GM18868 (cell line): ENCODE results near the gene ZMYND19.
"Not testable (repeated sequence)": the region's sequence is repeated elsewhere in the genome, so short reads cannot be mapped to it uniquely, and the experiment has no call there.

Experiments used
- ATAC-seq: cut with Tn5 transposase; IDR thresholded peaks from one replicate; pipeline ENCODE4 v1.9.1; 2021; ENCODE audit warnings: mild to moderate bottlenecking, moderate library complexity; ENCODE audit not compliant: unreplicated experiment

ZMYND19 gene

DNA sequence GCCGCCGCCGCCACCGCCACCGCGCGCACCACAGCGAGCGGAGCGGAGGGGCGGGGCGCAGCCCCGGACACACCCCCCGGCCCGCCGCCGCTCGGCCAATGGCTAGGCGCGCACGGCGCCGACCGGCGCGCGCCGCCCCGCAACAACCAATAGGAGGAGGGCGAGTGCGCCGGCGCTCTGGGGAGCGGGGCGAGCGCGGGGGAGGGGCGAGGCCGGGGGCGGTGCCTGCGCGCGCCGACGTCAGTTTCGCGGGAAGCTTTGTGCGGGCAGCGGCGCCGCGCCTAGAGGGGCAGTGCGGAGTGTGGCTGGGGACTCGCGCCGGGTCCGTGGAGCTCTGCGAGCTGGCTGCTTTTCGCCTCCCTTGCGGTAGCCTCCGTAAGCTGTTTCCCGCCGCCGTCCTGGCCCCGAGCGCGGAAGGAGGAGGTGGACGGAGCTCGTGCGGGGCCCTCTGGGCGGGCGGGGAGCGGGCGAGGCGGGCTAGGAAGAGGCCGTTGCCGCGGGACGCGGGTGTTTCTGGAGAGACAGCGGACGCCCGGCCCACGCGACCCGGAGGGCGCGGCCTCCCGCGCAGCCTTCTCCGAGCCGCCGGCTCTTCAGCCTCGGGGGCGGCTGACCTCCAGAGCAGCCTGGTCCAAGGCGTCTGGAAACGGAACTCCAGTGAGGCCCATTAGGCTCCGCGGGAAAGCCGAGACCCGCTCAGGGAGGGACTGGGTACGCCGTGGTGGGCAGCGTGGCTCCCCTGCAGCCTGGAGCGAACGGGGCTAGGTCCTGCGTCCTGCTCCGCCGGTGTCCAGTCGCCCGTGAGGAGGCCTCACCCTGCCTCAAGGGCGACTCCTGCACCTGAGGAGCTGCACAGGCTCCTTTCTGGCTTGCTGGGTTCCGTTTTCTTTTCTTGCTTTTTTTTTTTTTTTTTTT lies at the start of gene ZMYND19:
Gene ZMYND19 (minus strand): TSS at position 44 of the 915 bp plus-strand sequence. CDS start 249 bp downstream, outside the sequence.
- ATAC-seq = peak; percentile 91

DNA sequence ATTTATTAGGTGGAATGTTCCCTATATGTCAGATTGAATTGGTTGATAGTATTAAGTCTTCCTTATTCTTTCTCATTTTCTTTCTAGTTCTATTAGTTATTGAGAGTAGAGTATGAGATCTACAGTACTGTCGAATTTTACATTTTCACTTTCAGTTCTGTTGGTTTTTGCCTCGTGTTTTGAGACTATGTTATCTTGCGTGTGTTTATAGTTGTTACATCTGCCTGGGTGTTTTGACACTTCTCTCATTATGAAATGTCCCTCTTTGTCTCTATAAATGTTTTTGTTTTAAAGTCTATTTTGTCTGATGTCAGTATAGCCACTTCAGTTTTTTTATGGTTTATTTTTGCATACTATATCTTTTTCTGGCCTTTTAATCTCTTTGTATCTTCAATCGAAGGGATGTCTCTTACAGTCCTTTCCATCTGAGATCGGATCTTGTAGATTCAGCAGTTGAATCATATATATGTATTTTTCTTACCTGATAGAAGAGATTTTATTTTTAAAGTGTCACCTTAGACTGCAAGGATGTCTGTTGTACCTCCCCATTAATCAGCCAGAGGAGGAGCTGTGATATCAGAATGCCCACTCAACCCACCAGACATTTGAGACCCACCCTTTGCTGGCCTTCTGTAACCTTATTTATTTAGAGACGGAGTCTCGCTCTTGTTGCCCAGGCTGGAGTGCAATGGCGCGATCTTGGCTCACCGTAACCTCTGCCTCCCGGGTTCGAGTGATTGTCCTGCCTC lies 49.2 kb upstream of the ZMYND19 start:
- no peak for ATAC-seq

DNA sequence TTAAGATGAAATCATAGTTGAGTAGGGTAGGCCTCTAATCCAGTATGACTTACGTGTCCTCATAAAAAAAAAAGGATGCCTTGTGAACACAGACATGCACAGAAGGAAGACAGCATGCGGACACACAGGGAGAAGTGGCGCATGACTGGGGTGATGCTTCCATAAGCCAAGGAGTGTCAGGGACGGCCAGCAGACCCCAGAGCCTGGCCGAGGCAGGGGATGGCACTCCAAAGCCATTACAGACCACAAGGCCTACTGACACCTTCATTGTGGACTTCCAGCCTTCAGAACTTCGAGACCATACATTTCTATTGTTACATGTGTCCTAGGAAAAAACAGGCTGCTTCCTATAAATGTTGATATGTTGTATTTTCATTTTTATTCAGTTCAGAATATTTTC lies 48.4 kb upstream of the ZMYND19 start:
- no peak for ATAC-seq

DNA sequence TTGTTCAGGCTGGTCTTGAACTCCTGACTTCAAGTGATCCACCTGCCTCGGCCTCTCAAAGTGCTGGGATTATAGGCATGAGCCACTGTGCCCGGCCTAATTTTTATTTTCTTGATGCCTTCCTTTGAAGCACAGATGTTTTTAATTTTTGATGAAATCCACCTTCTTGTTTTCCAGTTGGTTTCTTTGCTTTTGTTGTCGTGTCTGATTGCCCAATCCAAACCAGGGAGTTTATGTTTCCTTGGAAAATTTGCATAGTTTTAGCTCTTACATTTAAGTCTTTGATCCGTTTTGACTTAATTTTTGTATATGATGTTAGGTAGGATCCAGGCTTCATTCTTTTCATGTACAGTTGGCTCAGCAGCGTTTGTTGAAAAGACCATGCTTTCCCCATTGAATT lies 43.7 kb upstream of the ZMYND19 start:
- no peak for ATAC-seq

DNA sequence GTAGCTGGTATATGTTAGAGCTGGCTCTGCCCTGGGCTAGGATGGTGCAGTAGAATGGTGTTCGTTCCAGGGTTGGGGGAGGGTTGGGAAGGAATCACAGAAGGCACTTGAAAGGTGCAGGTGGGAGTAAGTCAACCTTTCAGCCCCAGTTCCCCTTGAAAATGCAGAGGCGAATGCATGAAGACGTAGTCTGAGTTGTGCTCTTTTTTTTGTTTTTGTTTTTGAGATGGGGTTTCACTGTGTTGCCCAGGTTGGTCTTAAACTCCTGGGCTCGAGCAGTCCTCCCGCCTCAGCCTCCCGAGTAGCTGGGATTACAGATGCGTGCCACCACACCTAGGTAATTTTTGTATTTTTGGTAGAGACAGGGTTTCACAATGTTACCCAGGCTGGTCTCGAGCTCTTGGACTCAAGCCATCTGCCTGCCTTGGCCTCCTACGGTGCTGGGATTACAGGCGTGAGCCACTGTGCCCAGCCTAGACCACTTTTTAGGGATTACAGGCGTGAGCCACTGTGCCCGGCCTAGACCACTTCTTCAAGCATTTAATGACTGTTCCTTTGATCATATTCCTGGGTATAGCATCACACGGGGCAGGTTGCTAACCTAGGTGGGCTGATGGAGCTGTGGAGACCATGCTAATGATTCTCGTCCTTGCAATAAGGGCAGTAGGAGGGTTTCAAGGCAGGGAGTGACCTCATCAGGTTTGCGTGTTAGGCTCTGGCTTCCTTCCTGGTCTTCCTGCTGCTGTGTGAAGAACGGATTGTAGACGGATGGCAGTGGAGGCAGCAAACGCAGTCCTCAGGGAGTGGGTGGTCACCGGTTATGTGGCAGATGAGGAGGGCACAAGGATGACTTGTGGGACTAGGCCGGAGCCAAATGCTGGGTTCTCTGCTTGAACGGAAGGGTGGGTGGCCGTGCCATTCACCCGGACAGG lies 42.2 kb upstream of the ZMYND19 start:
- ATAC-seq = no peak

DNA sequence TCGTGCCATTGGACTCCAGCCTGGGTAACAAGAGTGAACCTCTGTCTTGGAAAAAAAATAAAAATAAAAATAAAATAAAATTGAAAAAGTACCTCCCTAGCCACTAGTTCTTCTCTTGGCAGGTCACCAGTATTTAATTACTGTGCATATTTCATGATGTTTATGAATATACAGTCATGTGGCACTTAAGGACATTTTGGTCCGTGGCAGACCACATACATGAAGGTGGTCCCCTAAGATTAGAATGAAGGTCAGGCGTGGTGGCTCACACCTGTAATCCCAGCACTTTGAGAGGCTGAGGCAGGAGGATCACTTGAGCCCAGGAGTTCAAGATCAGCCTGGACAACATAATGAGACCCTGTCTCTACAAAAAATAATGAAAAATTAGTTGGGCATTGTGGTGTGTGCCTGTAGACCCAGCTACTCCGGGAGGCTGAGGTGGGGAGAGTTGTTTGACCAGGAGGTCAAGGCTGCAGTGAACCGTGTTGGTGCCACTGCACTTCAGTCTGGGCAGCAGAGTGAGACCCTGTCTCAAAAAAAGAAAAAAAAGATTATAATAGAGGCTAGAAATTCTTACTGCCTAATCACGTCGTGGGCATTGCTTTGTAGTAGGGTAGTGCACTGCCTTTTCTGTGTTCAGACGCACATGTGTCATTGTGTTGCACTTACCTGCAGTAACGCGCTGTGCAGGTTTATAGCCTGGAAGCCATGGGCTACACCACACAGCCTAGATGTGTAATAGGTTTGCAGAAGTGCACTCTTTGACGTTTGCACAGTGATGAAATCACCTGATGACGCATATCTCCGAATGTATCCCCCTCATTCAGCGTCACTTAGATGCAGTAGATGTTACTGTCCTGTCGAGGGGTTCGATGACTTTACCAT lies 41.3 kb upstream of the ZMYND19 start:
- no peak for ATAC-seq

DNA sequence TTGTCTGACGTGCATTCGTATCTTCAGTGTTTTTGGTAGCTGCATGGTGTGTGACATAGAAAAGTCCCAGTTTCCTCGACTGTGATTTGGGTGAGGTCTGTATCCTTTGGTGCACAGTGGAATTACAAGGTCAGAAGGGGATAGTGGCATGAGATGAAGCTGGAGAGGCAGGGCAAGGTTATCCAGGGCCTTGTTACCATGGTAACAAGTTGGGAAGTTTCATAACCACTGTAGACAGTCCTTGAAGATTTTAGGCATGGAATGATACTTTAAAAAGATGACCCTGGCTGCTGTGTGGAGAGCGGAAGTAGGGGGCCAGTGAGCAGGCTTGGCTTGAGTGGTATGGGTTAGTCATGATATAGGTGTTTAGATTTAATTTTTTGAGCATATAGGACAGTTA lies 40.4 kb upstream of the ZMYND19 start:
- no peak for ATAC-seq

DNA sequence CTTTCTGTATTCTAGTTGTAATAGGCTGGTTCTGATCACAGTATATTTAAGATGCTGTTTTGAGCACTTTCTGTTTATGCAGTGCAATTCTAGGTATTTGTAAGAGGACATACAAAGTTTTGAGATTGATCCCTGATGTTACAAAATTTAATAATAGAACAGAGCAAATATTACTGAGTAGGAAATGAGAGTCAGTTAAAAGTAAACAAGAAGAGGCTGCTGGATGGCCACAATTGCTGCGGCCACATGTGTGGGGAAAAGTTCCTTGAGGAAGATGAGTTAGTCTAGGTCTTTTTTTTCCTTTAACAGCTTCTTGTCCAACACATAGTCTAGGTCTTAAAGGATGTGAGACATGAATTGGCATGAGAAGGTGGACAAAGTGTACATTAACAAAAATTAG lies 39.8 kb upstream of the ZMYND19 start:
- no peak for ATAC-seq

DNA sequence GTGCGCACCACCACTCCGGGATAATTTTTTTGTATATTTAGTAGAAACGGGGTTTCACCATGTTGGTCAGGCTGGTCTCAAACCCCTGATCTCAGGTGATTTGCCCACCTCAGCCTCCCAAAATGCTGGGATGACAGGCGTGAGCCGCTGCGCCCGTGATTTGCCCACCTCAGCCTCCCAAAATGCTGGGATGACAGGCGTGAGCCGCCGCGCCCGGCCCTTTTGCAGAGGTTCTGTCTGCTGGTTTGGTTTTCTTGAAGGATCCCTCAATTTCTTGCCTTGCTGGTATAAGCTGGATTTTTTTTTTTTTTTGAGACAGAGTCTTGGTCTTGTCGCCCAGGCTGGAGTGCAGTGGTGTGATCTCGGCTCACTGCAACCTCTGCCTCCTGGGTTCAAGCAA lies 37.1 kb upstream of the ZMYND19 start:
- ATAC-seq = not testable (repeated sequence)

DNA sequence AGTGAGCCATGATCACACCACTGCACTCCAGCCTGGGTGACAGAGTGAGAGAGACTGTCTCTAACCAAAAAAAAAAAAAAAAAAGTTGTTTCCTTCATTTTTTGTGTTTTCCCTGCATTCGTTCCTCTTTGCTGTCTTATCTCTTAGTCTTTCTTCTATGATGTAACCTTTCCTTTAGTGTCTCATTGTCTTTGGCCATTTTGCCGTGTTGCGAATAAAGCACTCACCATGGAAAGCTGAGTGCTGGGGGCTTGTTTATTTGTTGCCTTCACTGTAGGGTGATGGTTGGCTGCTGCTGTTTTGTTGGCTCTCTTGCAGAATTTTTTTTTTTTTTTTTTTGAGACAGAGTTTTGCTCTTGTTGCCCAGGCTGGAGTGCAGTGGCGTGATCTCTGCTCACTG lies 36.2 kb upstream of the ZMYND19 start:
- no peak for ATAC-seq

DNA sequence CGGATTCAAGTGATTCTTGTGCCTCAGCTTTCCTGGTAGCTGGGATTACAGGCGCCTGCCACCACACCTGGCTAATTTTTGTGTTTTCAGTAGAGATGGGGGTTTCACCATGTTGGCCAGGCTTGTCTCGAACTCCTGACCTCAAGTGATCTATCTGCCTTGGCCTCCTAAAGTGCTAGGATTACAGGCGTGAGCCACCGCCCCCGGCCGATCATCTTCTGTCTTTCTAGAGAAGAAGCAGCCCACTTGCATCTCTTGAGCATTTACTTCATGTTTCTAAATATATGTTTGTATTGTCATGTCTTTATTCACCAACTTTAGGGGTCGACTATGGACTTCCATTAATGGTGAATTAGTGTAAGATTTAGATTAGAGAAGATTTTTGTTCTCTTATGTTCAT lies 31.9 kb upstream of the ZMYND19 start:
- not testable (repeated sequence) for ATAC-seq

DNA sequence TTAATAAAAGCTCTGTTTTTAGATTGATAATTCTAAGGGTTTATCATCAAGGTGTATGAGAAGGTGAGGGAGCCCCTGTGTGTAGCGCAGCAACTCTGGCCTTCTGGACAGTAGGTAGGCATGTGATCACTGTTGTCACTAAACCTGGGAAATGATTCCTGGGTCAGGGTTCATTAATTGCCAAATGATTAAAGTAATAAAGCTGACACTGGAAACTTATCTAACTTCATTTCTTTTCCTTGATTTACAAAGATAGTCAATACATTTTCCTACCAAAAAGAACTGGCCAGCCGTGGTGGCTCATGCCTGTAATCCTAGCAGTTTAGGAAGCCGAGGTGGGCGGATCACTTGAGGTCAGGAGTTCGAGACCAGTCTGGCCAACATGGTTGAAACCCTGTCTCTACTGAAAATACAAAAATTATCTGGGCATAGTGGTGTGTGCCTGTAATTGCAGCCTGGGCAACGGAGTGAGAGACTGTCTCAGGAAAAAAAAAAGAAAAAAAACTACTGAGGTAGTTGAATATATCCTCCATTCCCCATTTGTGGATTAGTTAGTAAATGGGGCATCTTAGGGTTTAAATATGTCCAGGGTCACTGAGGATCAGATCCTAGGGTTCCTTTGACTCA lies 30.9 kb upstream of the ZMYND19 start:
- no peak for ATAC-seq

DNA sequence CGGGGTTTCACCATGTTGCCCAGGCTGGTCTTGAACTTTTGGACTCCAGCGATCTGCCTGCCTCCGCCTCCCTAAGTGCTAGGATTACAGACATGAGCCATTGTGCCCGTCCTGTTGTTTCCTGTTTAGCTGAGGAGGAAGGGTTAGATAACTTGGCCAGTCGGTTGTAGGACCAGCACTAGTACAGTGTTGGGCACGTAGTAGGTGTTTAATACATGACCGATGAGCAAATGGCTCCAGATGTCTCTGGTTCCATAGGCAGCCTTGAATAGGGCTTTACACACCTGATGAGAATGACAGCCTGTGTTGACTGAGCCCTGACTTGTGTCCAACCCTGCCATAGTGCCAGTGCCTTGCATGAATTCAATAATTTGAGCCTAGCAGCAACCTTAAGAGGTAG lies 30.3 kb upstream of the ZMYND19 start:
- ATAC-seq = no peak

DNA sequence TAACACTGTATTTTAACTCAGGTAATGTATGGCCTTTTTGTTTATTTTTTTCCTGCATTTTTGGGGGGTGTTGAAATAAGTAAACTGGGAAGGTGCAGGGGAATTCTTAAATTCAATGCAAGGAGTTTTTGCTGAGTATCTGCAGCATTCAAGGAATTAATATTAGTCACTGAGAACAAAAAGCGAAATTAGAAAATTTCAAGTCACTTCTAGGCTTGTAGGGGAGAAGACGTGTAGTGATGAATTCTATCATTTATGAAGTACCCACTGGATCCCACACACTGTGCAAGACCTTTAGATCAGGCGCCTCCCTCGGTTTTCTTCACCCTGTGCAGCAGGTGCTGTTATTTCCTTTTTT lies 29.7 kb upstream of the ZMYND19 start:
- no peak for ATAC-seq

DNA sequence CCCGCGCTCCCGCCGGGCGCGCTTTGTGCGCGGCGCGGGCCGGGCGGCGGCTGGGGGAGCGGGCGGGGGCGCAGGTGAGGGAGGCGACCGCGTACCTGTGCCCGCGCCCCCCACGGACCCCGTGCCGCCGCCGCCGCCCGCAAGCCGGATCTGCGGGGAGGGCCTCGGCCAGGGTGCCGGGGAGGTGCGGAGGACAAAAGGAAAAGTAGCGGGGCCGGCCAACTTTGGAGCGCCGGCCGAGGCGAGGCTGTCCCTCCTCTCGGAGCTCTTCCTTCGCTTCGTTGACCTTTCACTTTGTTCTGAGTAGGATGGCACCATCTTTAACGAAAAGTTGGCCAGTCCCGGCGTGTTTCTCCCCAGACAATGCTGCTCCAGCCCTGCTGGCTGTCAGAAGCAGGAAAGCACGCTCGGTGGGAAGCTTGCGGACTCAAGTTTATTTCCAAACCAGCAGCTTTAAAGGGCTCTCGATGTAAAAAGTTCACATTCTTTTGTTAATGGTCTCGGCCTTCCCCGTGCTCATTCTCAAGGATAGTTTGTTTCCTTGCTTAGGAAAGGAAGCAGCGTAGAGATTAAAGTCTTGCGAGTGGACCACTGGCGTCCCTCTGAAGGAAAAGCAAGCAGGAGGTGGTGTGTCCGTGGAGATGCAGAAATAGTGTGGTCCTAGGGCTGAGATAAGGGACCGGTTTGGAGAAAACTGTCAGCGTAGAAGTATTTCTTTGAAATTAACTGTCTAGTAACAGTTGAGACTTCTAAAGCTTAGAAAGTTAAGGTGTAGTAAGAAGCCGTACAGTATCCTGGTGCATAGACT lies 29.1 kb upstream of the ZMYND19 start:
- ATAC-seq = peak; percentile 19

DNA sequence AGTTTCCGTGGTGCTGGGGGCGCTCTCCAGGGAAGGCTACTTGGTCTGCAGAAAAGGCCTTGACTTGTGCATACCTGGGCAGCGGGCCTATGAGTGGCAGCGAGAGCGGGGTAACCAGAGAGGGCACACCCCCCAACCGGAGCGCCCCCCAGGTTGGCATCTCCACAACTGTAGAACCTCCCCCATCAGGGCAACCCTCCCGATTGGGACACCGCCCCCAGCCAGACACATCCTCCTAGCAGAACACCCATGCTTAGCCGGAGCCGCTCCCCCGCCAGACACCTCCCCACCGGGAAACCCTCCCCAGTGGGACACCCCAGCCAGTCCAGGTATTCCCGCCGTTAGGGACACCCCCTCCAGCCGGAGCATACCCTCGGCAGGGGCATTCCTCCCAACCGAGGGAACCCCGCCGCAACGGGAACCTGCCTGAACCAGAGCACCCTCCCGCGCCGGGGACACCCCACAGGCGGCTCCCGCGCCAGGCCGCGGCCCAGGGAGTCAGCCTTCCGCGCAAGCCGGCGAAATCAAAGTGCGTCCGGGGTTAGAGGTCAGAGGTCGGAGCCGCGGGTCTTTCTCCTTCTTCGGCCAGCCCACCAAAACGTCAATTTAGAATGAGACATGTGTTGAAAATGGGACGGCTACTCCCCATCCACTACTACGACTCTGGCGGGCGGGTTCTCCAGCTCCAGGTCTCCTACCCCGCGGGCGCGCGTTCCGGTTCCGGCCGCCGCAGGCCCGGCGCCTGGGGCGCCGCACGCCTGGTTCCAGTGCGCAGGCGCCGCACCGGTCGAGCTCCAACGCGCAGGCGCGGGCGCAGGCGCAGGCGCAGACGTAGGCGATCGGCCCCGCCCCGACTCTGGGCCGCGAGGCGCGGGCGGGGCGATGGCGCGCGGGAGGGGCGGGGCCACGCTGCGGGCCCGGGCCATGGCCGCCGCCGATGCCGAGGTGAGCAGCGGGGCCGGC lies 28.1 kb upstream of the ZMYND19 start, which contains the start of gene EHMT1:
Gene EHMT1 (plus strand): TSS at position 901 of the 963 bp plus-strand sequence. CDS start 24 bp downstream, at position 925.
- ATAC-seq = peak; percentile 78

DNA sequence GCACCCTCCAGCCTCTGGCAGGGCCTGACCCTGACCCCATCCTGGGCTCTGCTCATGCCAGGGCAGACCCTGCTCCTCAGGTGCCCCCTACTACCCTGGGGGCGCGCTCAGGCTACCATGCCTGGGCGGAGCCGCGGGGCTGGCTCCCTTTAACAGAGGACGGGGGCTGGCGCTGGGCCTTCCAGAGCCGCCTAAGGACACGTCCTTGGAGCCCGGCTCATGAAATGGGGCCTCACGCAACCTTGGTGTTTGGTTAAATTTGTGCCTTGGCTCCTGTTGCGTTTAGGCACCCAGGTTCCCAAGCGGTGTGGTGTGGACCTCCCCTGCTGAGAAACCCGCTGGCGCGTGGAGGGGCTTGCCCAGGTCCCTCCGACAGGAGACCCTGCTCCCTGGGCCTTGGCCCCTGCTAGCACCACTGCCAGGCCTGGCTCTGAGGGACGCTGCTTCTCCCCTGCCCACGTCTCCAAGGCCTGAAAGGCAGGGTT lies 25.1 kb upstream of the ZMYND19 start:
- ATAC-seq = no peak
